ENCODE measurements around the gene RPGRIP1L.

- TF ChIP-seq CTCF (IDR thresholded peaks at IDR 0.05) (no peak), REST (IDR thresholded peaks at IDR 0.05; ENCODE audit: insufficient read depth in 1 of 2, low read depth in 2 of 2, low read length in 1 of 2) (no peak), POLR2AphosphoS5 (IDR thresholded peaks at IDR 0.05; ENCODE audit: low read depth, low read length) (no peak), TCF7L2 (IDR thresholded peaks at IDR 0.05; ENCODE audit: low read depth, low read length) (no peak), SIN3A (IDR thresholded peaks at IDR 0.05; ENCODE audit: borderline replicate concordance, insufficient read depth, low read depth, low read length) (no peak)
These were observed 7.7 kb upstream of the RPGRIP1L start for GRCh38 chr16:53711390-53711789.
